BLaER1 treated with 17β-estradiol and CSF1 and Interleukin-3, amounts not matched to agents 10 nM and 100 nM (cell line): Measurements from ENCODE around the gene HOXA1.

Source experiments
- H3K27ac ChIP-seq, 11 experiments: shearing (Covaris generic); formaldehyde crosslinking; 2 replicates each; pipeline ENCODE4 v1.8.1; 2022
- H3K27me3 ChIP-seq, 11 experiments: shearing (Covaris generic); formaldehyde crosslinking; 2 replicates each; pipeline ENCODE4 v1.8.1; 2022
- H3K36me3 ChIP-seq, 11 experiments: shearing (Covaris generic); formaldehyde crosslinking; 2 replicates each; pipeline ENCODE4 v1.8.1; 2022
- H3K4me1 ChIP-seq, 10 experiments: shearing (Covaris generic); formaldehyde crosslinking; 2 replicates each; pipeline ENCODE4 v1.8.1; 2022
- H3K4me2 ChIP-seq, 11 experiments: shearing (Covaris generic); formaldehyde crosslinking; 2 replicates each; pipeline ENCODE4 v1.8.1; 2022
- H3K4me3 ChIP-seq, 10 experiments: shearing (Covaris generic); formaldehyde crosslinking; 2 replicates each; pipeline ENCODE4 v1.8.1; 2022
- H3K9ac ChIP-seq, 11 experiments: shearing (Covaris generic); formaldehyde crosslinking; 2 replicates each; pipeline ENCODE4 v1.8.1; 2022
- H3K9me3 ChIP-seq, 11 experiments: shearing (Covaris generic); formaldehyde crosslinking; replicated peaks in 1 of 11; 2 replicates each; pipeline ENCODE4 v1.8.1; 2022
- H4K20me1 ChIP-seq, 11 experiments: shearing (Covaris generic); formaldehyde crosslinking; 2 replicates each; pipeline ENCODE4 v1.8.1; 2022
- Cebpa-rat ChIP-seq, 11 experiments: shearing (Covaris generic); IDR thresholded peaks; 2 replicates each; pipeline ENCODE4 v1.8.1; 2022

Gene HOXA1

GRCh38 chr7:27102581-27103442, 7.0 kb upstream of the HOXA1 start, which contains the start of gene HOXA2:
TSS of gene HOXA2 (minus strand) at chr7:27102683. CDS start at chr7:27102500, 183 bp downstream.
- TF ChIP-seq Cebpa-rat (IDR thresholded peaks at IDR 0.05): no peak
- Histone ChIP-seq H3K27ac (no peak within 1 kb of the TSS), H3K27me3 (peaks cover 0 to 12% (median 0%) of the 10 kb centered on the region in 11 experiments; a peak in 6 of 22 replicates), H3K4me2 (no peak within 1 kb of the TSS), H3K4me1 (no peaks in the 10 kb centered on the region), H3K36me3 (no peaks in the 10 kb centered on the region; a peak in 1 of 22 replicates), H4K20me1 (no peaks in the 10 kb centered on the region), H3K4me3 (no peak within 1 kb of the TSS), H3K9ac (no peak within 1 kb of the TSS), H3K9me3 (peaks cover 36 to 64% (median 50%) of the 10 kb centered on the region in 11 experiments)

- Histone ChIP-seq H3K9ac (no peak overlapping the region), H3K4me1 (no peaks in the 10 kb centered on the region; a peak in 1 of 20 replicates), H3K27me3 (peaks cover 0 to 14% (median 0%) of the 10 kb centered on the region in 11 experiments; a peak in 6 of 22 replicates)
These were observed 6.3 kb upstream of the HOXA1 start for GRCh38 chr7:27101957-27102580.

GRCh38 chr7:27101171-27101956, 5.6 kb upstream of the HOXA1 start:
- H3K4me2 ChIP-seq: no peak overlapping the region
- no peak overlapping the region for H3K27ac ChIP-seq
- peaks cover 30 to 64% (median 46%) of the 10 kb centered on the region in 11 experiments for H3K9me3 ChIP-seq
- H3K27me3 ChIP-seq: peaks cover 0 to 14% (median 0%) of the 10 kb centered on the region in 11 experiments; a peak in 6 of 22 replicates
- no peaks in the 10 kb centered on the region for H4K20me1 ChIP-seq
- H3K36me3 ChIP-seq: no peaks in the 10 kb centered on the region
- no peaks in the 10 kb centered on the region; a peak in 1 of 20 replicates for H3K4me1 ChIP-seq
- TF ChIP-seq Cebpa-rat (IDR thresholded peaks at IDR 0.05): no peak
- no peak overlapping the region for H3K9ac ChIP-seq
- H3K4me3 ChIP-seq: no peak overlapping the region

More at GRCh38 chr7:27101957-27102580, 6.3 kb upstream of the HOXA1 start:
- peaks cover 30 to 63% (median 46%) of the 10 kb centered on the region in 11 experiments for H3K9me3 ChIP-seq
- H3K4me3 ChIP-seq: no peak overlapping the region
- H3K36me3 ChIP-seq: no peaks in the 10 kb centered on the region; a peak in 1 of 22 replicates
- H4K20me1 ChIP-seq: no peaks in the 10 kb centered on the region
- no peak overlapping the region for H3K27ac ChIP-seq
- H3K4me2 ChIP-seq: no peak overlapping the region
- TF ChIP-seq Cebpa-rat (IDR thresholded peaks at IDR 0.05): no peak

- Histone ChIP-seq H4K20me1 (no peaks in the 10 kb centered on the region), H3K4me1 (no peaks in the 10 kb centered on the region; a peak in 1 of 20 replicates), H3K36me3 (no peaks in the 10 kb centered on the region), H3K9me3 (peaks cover 31 to 64% (median 47%) of the 10 kb centered on the region in 11 experiments), H3K27ac (no peak overlapping the region), H3K27me3 (peaks cover 0 to 14% (median 0%) of the 10 kb centered on the region in 11 experiments; a peak in 6 of 22 replicates), H3K4me3 (no peak overlapping the region), H3K4me2 (no peak overlapping the region), H3K9ac (no peak overlapping the region)
- no peak for TF ChIP-seq Cebpa-rat (IDR thresholded peaks at IDR 0.05)
These were observed 4.9 kb upstream of the HOXA1 start for GRCh38 chr7:27100694-27101170.

GRCh38 chr7:27099453-27100370, 3.9 kb upstream of the HOXA1 start:
- no peak overlapping the region for H3K27ac ChIP-seq
- H3K9me3 ChIP-seq: peaks cover 40 to 71% (median 57%) of the 10 kb centered on the region in 11 experiments
- H3K27me3 ChIP-seq: peaks cover 0 to 14% (median 0%) of the 10 kb centered on the region in 11 experiments; a peak in 6 of 22 replicates
- no peaks in the 10 kb centered on the region for H3K36me3 ChIP-seq
- no peak for TF ChIP-seq Cebpa-rat (IDR thresholded peaks at IDR 0.05)
- H3K4me2 ChIP-seq: no peak overlapping the region
- H4K20me1 ChIP-seq: no peaks in the 10 kb centered on the region
- no peak overlapping the region for H3K9ac ChIP-seq
- no peak overlapping the region for H3K4me3 ChIP-seq
- H3K4me1 ChIP-seq: no peaks in the 10 kb centered on the region; a peak in 1 of 20 replicates

GRCh38 chr7:27098578-27099451, 3.0 kb upstream of the HOXA1 start:
- Histone ChIP-seq H3K27ac (no peak overlapping the region), H3K9ac (no peak overlapping the region), H3K4me2 (no peak overlapping the region), H3K4me3 (no peak overlapping the region), H3K27me3 (peaks cover 0 to 14% (median 0%) of the 10 kb centered on the region in 11 experiments; a peak in 6 of 22 replicates), H4K20me1 (no peaks in the 10 kb centered on the region), H3K9me3 (peaks cover 40 to 78% (median 63%) of the 10 kb centered on the region in 11 experiments), H3K4me1 (no peaks in the 10 kb centered on the region; a peak in 1 of 20 replicates), H3K36me3 (no peaks in the 10 kb centered on the region)
- no peak for TF ChIP-seq Cebpa-rat (IDR thresholded peaks at IDR 0.05)
